ENCODE measurements around the gene LRRC4C. TPM values are rescaled to one million over a fixed set of nuclear protein-coding genes. Genes with fewer than 3 reads are reported as not detected.

Gene LRRC4C
- polyA plus RNA-seq, 4 donors: 12.5 to 29.0 (median 15.0) TPM

DNA sequence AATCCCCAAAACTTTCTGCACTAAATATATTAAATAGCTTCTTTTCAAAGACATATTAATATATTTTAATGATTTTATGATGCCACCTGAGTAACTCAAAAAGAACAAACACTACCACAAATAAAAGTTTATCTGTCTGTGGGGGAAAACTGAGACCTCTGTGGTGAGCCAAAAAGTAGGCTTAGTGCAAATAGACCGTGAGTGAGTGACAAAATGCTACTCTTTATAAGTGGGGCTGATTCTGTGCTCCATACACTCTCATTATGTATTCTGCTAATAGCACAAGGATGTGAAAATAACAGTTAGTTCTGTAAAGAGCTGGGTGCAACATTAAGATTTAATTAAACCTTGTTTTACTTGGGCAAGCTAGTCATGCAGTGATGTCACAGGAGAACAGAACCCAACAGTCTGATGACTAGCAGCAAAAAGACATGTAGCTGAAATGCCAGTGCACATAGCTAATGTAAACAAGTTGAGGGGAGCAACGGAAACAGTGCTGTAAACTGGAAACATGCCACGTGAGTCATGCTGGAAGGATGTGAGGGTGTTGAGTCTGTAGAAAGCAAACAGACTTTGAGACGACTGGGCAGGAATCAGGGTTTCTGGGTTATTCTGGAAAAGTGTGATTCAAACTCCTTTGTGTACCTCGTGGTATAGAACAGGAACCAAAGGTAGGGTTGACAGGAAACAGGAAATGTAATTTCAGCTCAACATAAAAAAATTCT lies 1130.4 kb downstream of the LRRC4C start:
- peak in 3 of 4 donors; percentile 6 to 30 (median 18) for DNase-seq (ENCODE audit: low read depth in 4 of 4, low spot score in 3 of 4)

- DNase-seq (ENCODE audit: low read depth in 4 of 4, low spot score in 3 of 4): no peak
Observed at GRCh38 chr11:40323241-40323640, 1136.2 kb downstream of the LRRC4C start.

- no peak for DNase-seq (ENCODE audit: low read depth in 4 of 4, low spot score in 3 of 4)
Observed at GRCh38 chr11:40321537-40321936, 1137.9 kb downstream of the LRRC4C start.

- DNase-seq (ENCODE audit: low read depth in 4 of 4, low spot score in 3 of 4): no peak
Observed at GRCh38 chr11:40316171-40316570, 1143.3 kb downstream of the LRRC4C start.

GRCh38 chr11:40315122-40315521 lies 1144.3 kb downstream of the LRRC4C start:
- DNase-seq (ENCODE audit: low read depth in 4 of 4, low spot score in 3 of 4): no peak

DNA sequence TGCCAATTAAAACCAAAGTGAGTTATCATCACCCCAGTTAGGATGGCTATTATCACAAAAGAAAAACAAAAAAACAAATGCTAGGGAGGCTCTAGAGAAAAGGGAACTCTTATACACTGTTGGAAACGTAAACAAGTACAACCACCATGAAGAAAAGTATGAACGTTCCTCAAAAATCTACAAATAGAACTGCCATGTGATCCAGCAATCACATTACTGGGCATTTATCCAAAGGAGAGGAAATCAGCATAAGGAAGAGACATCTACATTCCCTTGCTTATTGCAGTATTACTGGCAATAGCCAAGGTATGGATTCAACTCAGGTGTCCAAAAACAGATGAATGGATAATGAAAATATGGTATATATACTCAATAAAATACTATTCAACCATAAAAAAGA lies 1145.1 kb downstream of the LRRC4C start:
- no peak for DNase-seq (ENCODE audit: low read depth in 4 of 4, low spot score in 3 of 4)

DNA sequence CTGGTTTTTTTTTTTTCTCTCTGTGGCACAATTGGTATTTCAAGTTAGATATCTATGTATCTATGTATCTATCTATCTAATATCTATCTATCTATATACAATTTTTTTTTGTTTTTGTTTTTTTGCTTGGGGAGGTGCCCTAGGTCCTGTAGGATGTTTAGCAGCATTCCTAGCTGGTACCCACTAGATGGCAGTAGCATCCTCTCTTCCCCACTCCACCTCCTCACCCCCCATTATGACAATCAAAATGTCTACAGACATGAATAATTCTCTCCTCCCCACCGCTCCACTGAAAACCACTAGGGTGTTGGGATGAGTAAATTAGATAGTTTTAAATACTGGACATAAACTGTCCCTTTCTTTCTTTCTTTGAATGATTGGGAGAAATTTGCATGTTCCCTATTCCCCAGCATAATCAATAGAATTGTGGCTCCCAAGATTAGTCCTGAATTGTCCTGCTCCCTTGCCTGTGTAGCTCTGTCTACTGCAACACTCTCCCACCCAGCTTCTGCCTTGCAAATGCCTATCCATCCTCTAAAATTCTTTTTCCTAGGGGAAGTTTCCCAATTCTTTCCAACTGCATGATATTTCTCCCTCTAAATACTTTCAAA lies 1152.4 kb downstream of the LRRC4C start:
- DNase-seq (ENCODE audit: low read depth in 4 of 4, low spot score in 3 of 4): no peak

- no peak for DNase-seq (ENCODE audit: low read depth in 4 of 4, low spot score in 3 of 4)
Observed at GRCh38 chr11:40302669-40303068, 1156.8 kb downstream of the LRRC4C start.

DNA sequence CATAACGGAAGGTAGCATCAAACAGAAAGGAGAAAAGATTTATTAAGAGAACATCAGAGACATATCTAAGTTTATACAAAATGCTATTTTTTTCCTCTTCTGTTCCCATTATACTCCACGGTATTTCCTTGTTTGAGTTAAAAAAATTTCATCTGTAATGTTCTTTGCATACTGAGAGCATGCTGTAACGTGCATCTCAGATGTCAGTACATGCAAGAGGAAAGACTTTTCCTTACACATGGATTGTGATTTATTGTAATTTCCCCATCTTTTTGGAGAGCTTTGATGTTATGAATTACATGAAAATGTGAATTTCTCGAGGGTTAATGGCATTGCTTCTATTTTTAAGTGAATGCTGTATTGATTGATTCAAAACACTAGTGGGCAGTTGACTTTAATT lies 1164.0 kb downstream of the LRRC4C start:
- DNase-seq (ENCODE audit: low read depth in 4 of 4, low spot score in 3 of 4): no peak

GRCh38 chr11:40294741-40295140 lies 1164.7 kb downstream of the LRRC4C start:
- DNase-seq (ENCODE audit: low read depth in 4 of 4, low spot score in 3 of 4): no peak

GRCh38 chr11:40294349-40294735 lies 1165.1 kb downstream of the LRRC4C start:
- DNase-seq (ENCODE audit: low read depth in 4 of 4, low spot score in 3 of 4): no peak

- DNase-seq (ENCODE audit: low read depth in 4 of 4, low spot score in 3 of 4): peak; percentile 79 to 89 (median 84)
Observed at GRCh38 chr11:40293655-40294348, 1165.7 kb downstream of the LRRC4C start.

DNA sequence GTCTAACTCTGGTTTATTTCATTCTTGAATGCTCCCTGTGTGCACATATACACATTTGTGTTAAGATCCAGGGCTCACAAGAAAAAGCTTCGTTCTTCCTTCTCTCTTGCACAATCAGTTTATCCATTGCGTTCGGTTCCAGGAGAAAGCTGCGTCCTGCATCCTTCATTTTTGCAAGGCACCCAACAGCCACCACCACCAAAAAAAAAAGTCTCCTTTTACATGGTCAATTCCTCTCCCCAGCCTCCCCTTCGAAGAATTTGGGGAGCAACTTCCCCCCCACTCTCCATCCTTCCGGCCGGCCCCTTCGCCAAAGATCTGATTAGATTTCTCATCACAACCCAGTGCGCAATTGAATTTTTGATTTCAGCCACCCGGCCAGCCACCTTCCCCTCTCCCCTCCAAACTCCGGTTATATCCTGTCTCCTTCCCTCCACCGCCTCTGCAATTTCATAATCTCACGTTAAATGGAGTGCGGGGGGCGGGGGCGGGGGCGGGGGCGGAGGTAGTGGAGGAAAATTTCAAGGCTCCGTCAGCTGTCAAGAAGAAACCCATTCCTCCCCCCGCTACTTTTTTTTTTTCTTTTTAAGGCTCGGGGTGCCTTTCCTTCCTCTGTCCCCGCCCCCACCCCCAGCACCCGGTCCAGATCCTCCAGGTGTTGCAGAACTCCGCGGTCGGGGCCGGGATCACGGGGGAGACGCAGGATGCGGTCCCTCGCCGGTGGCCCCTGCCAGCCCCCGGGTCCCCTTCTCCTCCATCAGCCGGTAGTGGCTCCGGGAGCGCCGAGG lies 1166.5 kb downstream of the LRRC4C start:
- DNase-seq (ENCODE audit: low read depth in 4 of 4, low spot score in 3 of 4): no peak

DNA sequence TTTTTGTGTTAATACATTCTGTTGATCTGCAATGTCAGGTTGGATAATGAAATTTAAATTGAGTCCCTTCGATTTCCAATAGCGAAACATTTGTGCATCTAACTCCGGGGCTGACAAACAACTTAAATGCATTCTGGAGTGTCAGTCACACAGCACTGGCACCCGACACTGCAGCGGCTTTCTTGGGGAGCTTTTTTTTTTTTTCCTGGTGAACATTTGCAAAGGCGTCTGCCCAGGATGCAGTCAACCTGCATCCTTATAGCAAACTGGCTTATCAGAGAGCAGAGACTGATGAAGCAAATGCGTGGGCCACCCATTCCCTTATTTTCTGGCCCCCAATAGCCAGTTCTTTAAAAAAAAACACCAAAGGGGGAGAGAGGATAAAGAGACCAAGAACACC lies 1167.7 kb downstream of the LRRC4C start:
- DNase-seq (ENCODE audit: low read depth in 4 of 4, low spot score in 3 of 4): no peak

DNA sequence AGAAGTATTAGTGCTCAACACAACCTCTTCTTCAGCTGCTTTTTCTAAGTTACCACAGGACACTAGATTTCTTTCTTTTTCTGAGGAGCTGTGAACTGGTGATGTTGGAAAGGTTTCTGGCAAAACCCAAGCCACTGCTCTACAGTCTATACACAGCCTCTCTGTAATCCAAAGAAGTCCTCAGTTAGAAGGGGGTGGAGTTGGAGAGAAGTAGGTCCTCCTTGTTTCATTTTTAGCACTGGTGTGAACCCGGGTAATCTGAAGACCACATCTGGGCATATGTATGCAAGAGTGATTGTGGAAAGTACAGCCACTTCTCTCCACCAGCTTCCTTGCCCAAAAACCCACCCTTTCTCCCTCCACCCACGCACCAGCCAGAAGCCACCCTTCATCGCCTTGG lies 1168.1 kb downstream of the LRRC4C start:
- no peak for DNase-seq (ENCODE audit: low read depth in 4 of 4, low spot score in 3 of 4)

GRCh38 chr11:40290171-40290631 lies 1169.3 kb downstream of the LRRC4C start:
- no peak for DNase-seq (ENCODE audit: low read depth in 4 of 4, low spot score in 3 of 4)

GRCh38 chr11:40289370-40289769 lies 1170.1 kb downstream of the LRRC4C start:
- no peak for DNase-seq (ENCODE audit: low read depth in 4 of 4, low spot score in 3 of 4)

DNA sequence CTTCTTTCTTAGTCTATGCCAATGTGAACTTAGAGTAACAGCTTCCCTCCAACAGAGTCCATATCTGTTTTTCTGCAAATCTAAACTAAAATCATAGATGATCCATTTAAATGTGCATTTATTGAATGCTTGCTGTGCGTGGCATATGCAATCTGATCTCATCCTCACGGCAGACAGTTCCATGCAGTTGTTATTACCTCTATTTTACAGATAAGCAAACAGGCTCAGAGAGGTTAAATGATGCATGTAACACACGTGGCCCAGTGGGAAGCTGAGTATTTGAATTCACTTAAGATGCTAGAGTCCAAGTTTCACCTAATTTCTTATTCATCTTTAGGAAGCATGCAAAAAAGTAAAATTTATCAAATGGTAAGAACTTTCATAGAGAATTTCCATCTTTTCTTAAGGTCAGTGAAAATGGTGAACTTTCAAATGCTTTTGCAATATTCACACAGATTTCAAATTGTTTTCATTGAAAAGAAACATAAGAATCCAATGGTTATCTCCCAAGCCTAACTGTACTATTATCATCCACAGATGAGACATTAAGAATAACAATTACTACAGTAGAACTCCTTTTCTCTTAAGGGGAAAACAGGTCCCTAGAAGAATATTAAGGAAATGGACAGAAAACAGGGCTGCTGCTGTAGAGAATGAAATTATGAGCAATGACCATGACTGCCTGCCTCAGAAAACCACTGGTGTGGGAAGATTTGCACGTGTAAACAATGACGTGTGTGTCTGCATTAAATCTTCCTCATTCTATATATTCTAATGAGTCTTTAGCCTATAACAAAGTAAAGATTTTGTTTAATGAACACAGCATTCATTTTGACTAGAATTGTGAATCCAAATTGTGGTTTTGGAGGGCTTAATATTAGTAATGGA lies 1171.3 kb downstream of the LRRC4C start:
- no peak for DNase-seq (ENCODE audit: low read depth in 4 of 4, low spot score in 3 of 4)

DNA sequence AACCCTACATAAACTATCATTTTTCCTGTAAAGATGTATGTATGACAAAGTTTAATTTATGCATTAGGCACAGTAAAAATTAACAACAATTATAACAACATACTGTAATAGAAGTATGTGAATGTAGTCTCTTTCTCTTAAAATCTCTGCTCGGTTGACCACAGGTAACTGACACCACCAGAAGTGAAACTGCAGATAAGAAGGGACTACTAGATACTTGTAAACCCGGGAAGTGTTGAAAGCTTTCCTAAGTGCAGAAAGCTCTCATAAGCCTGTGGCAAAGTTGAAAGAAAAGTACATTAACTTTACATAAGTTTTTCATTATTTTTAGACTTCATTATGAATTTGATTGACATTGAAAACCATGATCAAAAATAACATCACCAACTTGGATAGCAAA lies 1173.3 kb downstream of the LRRC4C start:
- no peak for DNase-seq (ENCODE audit: low read depth in 4 of 4, low spot score in 3 of 4)

DNA sequence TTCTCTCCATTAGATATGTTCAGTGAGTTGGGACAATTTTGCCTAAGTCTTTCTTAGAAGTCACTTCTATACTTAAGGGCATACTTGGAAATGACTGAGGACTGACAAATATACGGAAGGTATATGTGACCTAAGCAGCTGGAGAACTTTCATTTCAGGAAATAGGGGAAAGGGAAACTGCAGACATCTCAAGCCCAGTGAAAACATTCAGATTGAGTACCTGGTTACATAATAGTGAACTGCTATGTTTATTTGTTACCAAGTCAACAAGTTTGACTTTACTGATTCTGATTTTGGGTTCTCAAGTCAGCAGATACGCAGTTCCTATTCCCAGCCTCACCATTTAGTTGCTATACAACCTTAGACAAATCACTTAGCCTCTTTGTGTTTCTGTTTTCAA lies 1173.9 kb downstream of the LRRC4C start:
- no peak for DNase-seq (ENCODE audit: low read depth in 4 of 4, low spot score in 3 of 4)

Measured in left renal pelvis (tissue), 4 donors.